ENCODE results near the gene MYL11.

DNA sequence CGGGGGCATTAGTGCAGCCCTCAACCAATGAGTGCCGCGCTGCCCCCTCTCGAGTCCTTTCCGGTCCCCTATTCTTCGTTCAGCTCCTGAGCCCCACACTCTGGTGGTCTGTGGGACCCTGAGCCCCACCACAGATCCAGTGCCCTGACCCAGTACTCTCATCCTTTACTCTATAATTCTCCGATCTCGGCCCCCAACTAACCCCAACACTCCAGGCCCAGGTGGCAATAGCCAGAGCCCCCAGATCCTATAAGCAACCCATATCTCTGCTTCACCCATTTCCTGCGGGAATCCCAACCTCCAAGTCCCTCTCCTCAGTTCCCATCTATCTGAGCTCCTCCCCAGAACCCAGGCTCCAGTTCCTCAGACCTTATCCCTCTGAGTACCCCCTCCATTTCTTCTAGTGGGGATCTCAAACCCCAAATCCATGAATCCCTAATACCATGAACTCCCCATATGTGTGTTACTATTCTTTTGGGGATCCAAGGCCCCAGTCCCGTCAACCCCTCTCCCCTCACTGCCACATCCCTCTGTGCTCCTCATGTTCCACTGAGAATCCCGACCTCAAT lies 3.3 kb upstream of the MYL11 start:
- TF ChIP-seq EZH2 (IDR thresholded peaks at IDR 0.05; ENCODE audit: borderline replicate concordance, insufficient read depth, low read length, poor library complexity, severe bottlenecking): no peak
- TF ChIP-seq, protein P1, sequence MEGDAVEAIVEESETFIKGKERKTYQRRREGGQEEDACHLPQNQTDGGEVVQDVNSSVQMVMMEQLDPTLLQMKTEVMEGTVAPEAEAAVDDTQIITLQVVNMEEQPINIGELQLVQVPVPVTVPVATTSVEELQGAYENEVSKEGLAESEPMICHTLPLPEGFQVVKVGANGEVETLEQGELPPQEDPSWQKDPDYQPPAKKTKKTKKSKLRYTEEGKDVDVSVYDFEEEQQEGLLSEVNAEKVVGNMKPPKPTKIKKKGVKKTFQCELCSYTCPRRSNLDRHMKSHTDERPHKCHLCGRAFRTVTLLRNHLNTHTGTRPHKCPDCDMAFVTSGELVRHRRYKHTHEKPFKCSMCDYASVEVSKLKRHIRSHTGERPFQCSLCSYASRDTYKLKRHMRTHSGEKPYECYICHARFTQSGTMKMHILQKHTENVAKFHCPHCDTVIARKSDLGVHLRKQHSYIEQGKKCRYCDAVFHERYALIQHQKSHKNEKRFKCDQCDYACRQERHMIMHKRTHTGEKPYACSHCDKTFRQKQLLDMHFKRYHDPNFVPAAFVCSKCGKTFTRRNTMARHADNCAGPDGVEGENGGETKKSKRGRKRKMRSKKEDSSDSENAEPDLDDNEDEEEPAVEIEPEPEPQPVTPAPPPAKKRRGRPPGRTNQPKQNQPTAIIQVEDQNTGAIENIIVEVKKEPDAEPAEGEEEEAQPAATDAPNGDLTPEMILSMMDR (IDR thresholded peaks at IDR 0.05; ENCODE audit: poor library complexity, severe bottlenecking): peak; percentile 30
- peak; percentile 62 for TF ChIP-seq SMC3 (conservative IDR thresholded peaks at IDR 0.05; ENCODE audit: poor library complexity)
- peak; percentile 27 for TF ChIP-seq MXI1 (conservative IDR thresholded peaks at IDR 0.05; ENCODE audit: poor library complexity, severe bottlenecking)
- TF ChIP-seq, protein P2, sequence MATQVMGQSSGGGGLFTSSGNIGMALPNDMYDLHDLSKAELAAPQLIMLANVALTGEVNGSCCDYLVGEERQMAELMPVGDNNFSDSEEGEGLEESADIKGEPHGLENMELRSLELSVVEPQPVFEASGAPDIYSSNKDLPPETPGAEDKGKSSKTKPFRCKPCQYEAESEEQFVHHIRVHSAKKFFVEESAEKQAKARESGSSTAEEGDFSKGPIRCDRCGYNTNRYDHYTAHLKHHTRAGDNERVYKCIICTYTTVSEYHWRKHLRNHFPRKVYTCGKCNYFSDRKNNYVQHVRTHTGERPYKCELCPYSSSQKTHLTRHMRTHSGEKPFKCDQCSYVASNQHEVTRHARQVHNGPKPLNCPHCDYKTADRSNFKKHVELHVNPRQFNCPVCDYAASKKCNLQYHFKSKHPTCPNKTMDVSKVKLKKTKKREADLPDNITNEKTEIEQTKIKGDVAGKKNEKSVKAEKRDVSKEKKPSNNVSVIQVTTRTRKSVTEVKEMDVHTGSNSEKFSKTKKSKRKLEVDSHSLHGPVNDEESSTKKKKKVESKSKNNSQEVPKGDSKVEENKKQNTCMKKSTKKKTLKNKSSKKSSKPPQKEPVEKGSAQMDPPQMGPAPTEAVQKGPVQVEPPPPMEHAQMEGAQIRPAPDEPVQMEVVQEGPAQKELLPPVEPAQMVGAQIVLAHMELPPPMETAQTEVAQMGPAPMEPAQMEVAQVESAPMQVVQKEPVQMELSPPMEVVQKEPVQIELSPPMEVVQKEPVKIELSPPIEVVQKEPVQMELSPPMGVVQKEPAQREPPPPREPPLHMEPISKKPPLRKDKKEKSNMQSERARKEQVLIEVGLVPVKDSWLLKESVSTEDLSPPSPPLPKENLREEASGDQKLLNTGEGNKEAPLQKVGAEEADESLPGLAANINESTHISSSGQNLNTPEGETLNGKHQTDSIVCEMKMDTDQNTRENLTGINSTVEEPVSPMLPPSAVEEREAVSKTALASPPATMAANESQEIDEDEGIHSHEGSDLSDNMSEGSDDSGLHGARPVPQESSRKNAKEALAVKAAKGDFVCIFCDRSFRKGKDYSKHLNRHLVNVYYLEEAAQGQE (IDR thresholded peaks at IDR 0.05; ENCODE audit: borderline replicate concordance): no peak
- TF ChIP-seq POLR2AphosphoS5 (IDR thresholded peaks at IDR 0.05): no peak
- no peak for TF ChIP-seq TAF1 (IDR thresholded peaks at IDR 0.05; ENCODE audit: low read depth)
